ENCODE measurements around the gene GALNT9. TPM values are rescaled to one million over a fixed set of nuclear protein-coding genes. Genes with fewer than 3 reads are reported as not detected.

Gene GALNT9
- polyA plus RNA-seq, 4 donors = 6.2 to 10.4 (median 8.2) TPM

- no peak for DNase-seq (ENCODE audit: low read depth in 4 of 4, low spot score in 3 of 4)
Observed at GRCh38 chr12:132188916-132189325, 140.5 kb downstream of the GALNT9 start.

- DNase-seq (ENCODE audit: low read depth in 4 of 4, low spot score in 3 of 4) = no peak
Observed at GRCh38 chr12:132188451-132188901, 140.9 kb downstream of the GALNT9 start.

- DNase-seq (ENCODE audit: low read depth in 4 of 4, low spot score in 3 of 4) = no peak
Observed at GRCh38 chr12:132187646-132188450, 141.5 kb downstream of the GALNT9 start.

GRCh38 chr12:132186857-132187620 lies 142.3 kb downstream of the GALNT9 start:
- DNase-seq (ENCODE audit: low read depth in 4 of 4, low spot score in 3 of 4) = no peak

- no peak for DNase-seq (ENCODE audit: low read depth in 4 of 4, low spot score in 3 of 4)
Observed at GRCh38 chr12:132186208-132186856, 143.1 kb downstream of the GALNT9 start.

GRCh38 chr12:132185705-132186104 lies 143.7 kb downstream of the GALNT9 start:
- no peak for DNase-seq (ENCODE audit: low read depth in 4 of 4, low spot score in 3 of 4)

- no peak for DNase-seq (ENCODE audit: low read depth in 4 of 4, low spot score in 3 of 4)
Observed at GRCh38 chr12:132182711-132183365, 146.6 kb downstream of the GALNT9 start.

- DNase-seq (ENCODE audit: low read depth in 4 of 4, low spot score in 3 of 4) = no peak
Observed at GRCh38 chr12:132182206-132182710, 147.1 kb downstream of the GALNT9 start.

GRCh38 chr12:132181570-132182200 lies 147.7 kb downstream of the GALNT9 start:
- no peak for DNase-seq (ENCODE audit: low read depth in 4 of 4, low spot score in 3 of 4)

- DNase-seq (ENCODE audit: low read depth in 4 of 4, low spot score in 3 of 4) = no peak
Observed at GRCh38 chr12:132180648-132181546, 148.5 kb downstream of the GALNT9 start.

GRCh38 chr12:132179431-132180362 lies 149.7 kb downstream of the GALNT9 start:
- no peak for DNase-seq (ENCODE audit: low read depth in 4 of 4, low spot score in 3 of 4)

GRCh38 chr12:132178801-132179401 lies 150.5 kb downstream of the GALNT9 start:
- no peak for DNase-seq (ENCODE audit: low read depth in 4 of 4, low spot score in 3 of 4)

- no peak for DNase-seq (ENCODE audit: low read depth in 4 of 4, low spot score in 3 of 4)
Observed at GRCh38 chr12:132178316-132178715, 151.1 kb downstream of the GALNT9 start.

GRCh38 chr12:132176920-132177551 lies 152.4 kb downstream of the GALNT9 start:
- DNase-seq (ENCODE audit: low read depth in 4 of 4, low spot score in 3 of 4) = no peak

GRCh38 chr12:132176385-132176919 lies 152.9 kb downstream of the GALNT9 start:
- no peak for DNase-seq (ENCODE audit: low read depth in 4 of 4, low spot score in 3 of 4)

- no peak for DNase-seq (ENCODE audit: low read depth in 4 of 4, low spot score in 3 of 4)
Observed at GRCh38 chr12:132175496-132176384, 153.6 kb downstream of the GALNT9 start.

All from left renal pelvis (tissue), 4 donors.